CD4-positive, alpha-beta T cell treated with Interleukin-17A for 1 hour (primary cell): ENCODE data around the gene TWIST2.

Experiments
- DNase-seq: peaks from one replicate; pipeline ENCODE4 v3.0.0-alpha.2; 2020

Gene TWIST2

GRCh38 chr2:238943338-238944067 lies 95.6 kb downstream of the TWIST2 start:
- DNase-seq = no peak

- DNase-seq = no peak
Measured at GRCh38 chr2:238945433-238946150, 97.7 kb downstream of the TWIST2 start.

GRCh38 chr2:238946318-238947242 lies 98.7 kb downstream of the TWIST2 start:
- DNase-seq = no peak

- DNase-seq = no peak
Measured at GRCh38 chr2:238947243-238947760, 99.4 kb downstream of the TWIST2 start.

GRCh38 chr2:238947920-238948710 lies 100.2 kb downstream of the TWIST2 start:
- DNase-seq = no peak

GRCh38 chr2:238948765-238949641 lies 101.1 kb downstream of the TWIST2 start:
- DNase-seq = no peak

GRCh38 chr2:238949710-238950345 lies 101.9 kb downstream of the TWIST2 start:
- DNase-seq = no peak

- DNase-seq = no peak
Measured at GRCh38 chr2:238950551-238950950, 102.7 kb downstream of the TWIST2 start.

GRCh38 chr2:238952261-238952919 lies 104.5 kb downstream of the TWIST2 start:
- DNase-seq = no peak

GRCh38 chr2:238954841-238955591 lies 107.1 kb downstream of the TWIST2 start:
- DNase-seq = no peak

GRCh38 chr2:238955648-238956531 lies 108.0 kb downstream of the TWIST2 start:
- DNase-seq = no peak

GRCh38 chr2:238956676-238957075 lies 108.8 kb downstream of the TWIST2 start:
- no peak for DNase-seq
